Sigmoid colon (tissue), 7 donors: ENCODE data around the gene MYO10. TPM values are rescaled to one million over a fixed set of nuclear protein-coding genes. Genes with fewer than 3 reads are reported as not detected.

Source experiments
- DNase-seq: peaks from one replicate; pipeline ENCODE4 v3.0.0-alpha.2; 2019
- H3K27ac ChIP-seq, 4 donors: fragments of 200-600 bp; sonication (generic); one replicate each; pipeline ENCODE4 v1.5.1; 2016 to 2019; ENCODE audit warnings: mild to moderate bottlenecking in 1 of 4
- H3K27me3 ChIP-seq, 3 donors: fragments of 200-600 bp; sonication (generic); one replicate each; pipeline ENCODE4 v1.5.1; 2019; ENCODE audit warnings: mild to moderate bottlenecking in 1 of 3
- H3K36me3 ChIP-seq, 4 donors: fragments of 200-600 bp; sonication (generic); one replicate each; pipeline ENCODE4 v1.5.1; 2016 to 2019
- H3K4me1 ChIP-seq, 4 donors: fragments of 200-600 bp; sonication (generic); one replicate each; pipeline ENCODE4 v1.5.1; 2017 to 2019
- H3K4me3 ChIP-seq, 4 donors: fragments of 200-600 bp; sonication (generic); one replicate each; pipeline ENCODE4 v1.5.1; 2017 to 2019; ENCODE audit warnings: mild to moderate bottlenecking in 2 of 4, moderate library complexity in 1 of 4
- H3K9me3 ChIP-seq, 4 donors: fragments of 200-600 bp in 3 of 4; sonication (generic) in 3 of 4; one replicate each; pipeline versions ENCODE4 v1.5.1 to v1.6.1; 2013 to 2019
- CTCF ChIP-seq, 4 experiments: fragments of 450-650 bp in 3 of 4; fragments of 200-600 bp in 1 of 4; IDR thresholded peaks; one replicate each; pipeline ENCODE4 v1.5.1; 2016 to 2019; ENCODE audit warnings: antibody characterized with exemption in 4 of 4, mild to moderate bottlenecking in 3 of 4, moderate library complexity in 2 of 4
- EP300 ChIP-seq, 4 donors: sonication (generic); formaldehyde crosslinking; IDR thresholded peaks; one replicate each; pipeline ENCODE4 v1.6.1; 2017; ENCODE audit warnings: antibody characterized with exemption in 4 of 4
- POLR2A ChIP-seq, 2 donors: fragments of 450-650 bp; IDR thresholded peaks; one replicate each; pipeline ENCODE4 v1.6.1; 2016; ENCODE audit warnings: antibody characterized with exemption in 2 of 2, mild to moderate bottlenecking in 2 of 2, moderate library complexity in 2 of 2
- POLR2AphosphoS5 ChIP-seq, 4 donors: sonication (generic); formaldehyde crosslinking; IDR thresholded peaks; one replicate each; pipeline ENCODE4 v1.6.1; 2017; ENCODE audit warnings: antibody characterized with exemption in 4 of 4
- WGBS, 2 donors: extraction: QIAGEN DNeasy Blood & Tissue Kit; methylation state at CpG; one replicate each; pipeline ENCODE4 v1.1.7; 2013; 5-methylcytosine and 5-hydroxymethylcytosine counted together
- intact Hi-C: fragments of 100-400 bp; cut with DNase I; formaldehyde crosslinking; loops from one replicate; pipeline ENCODE4 v1.15.1; 2023
- polyA plus RNA-seq, 3 donors: library from polyadenylated mRNA; stranded (reverse); fragments of 200-250 nt; gene quantifications; one replicate each; pipeline ENCODE4 v1.2.3, GENCODE V29; 2013
- total RNA-seq, 4 donors: library from RNA; depleted of rRNA; stranded (reverse); fragments of >200 nt; gene quantifications; one replicate each; pipeline ENCODE4 v1.1.0, GENCODE V29; 2016
- donor health status: healthy with polysubstance abuse.
- donor health status: Bipolar disorder and iron deficiency.
- donor health status: healthy.

The MYO10 gene
- total and polyA plus RNA-seq, 7 donors: 3.9 to 20.3 (median 8.3) TPM

- intact Hi-C loops: no loop called here
- H3K4me3 ChIP-seq: no peak overlapping the region
- 78 to 86% methylated on average over 6 of the region's 6 CpGs for WGBS, 2 donors
- peaks cover 0 to 7% (median 3%) of the 10 kb centered on the region in 4 donors for H3K9me3 ChIP-seq
- H3K27ac ChIP-seq: no peak overlapping the region
- H3K27me3 ChIP-seq: no peaks in the 10 kb centered on the region
- peaks cover 0 to 12% (median 0%) of the 10 kb centered on the region in 4 donors for H3K4me1 ChIP-seq
- no peak for DNase-seq
- no peak for TF ChIP-seq EP300 (IDR thresholded peaks at IDR 0.05)
- no peak for TF ChIP-seq POLR2AphosphoS5 (IDR thresholded peaks at IDR 0.05)
- TF ChIP-seq POLR2A (IDR thresholded peaks at IDR 0.05): no peak
- no peak for TF ChIP-seq CTCF (IDR thresholded peaks at IDR 0.05)
- no peaks in the 10 kb centered on the region for H3K36me3 ChIP-seq
These were observed 77.9 kb downstream of the MYO10 start for GRCh38 chr5:16858151-16858550.

- peaks cover 0 to 12% (median 0%) of the 10 kb centered on the region in 4 donors for H3K4me1 ChIP-seq
- H3K27me3 ChIP-seq: no peaks in the 10 kb centered on the region
- no peak overlapping the region for H3K27ac ChIP-seq
- H3K4me3 ChIP-seq: no peak overlapping the region
- no peak for TF ChIP-seq POLR2A (IDR thresholded peaks at IDR 0.05)
- no peak for TF ChIP-seq POLR2AphosphoS5 (IDR thresholded peaks at IDR 0.05)
- no peak for TF ChIP-seq CTCF (IDR thresholded peaks at IDR 0.05)
- no peak for TF ChIP-seq EP300 (IDR thresholded peaks at IDR 0.05)
- peaks cover 0 to 7% (median 3%) of the 10 kb centered on the region in 4 donors for H3K9me3 ChIP-seq
- 79 to 90% methylated on average over 4 of the region's 4 CpGs for WGBS, 2 donors
- no peak for DNase-seq
- no peaks in the 10 kb centered on the region for H3K36me3 ChIP-seq
- intact Hi-C loops: no loop called here
These were observed 78.5 kb downstream of the MYO10 start for GRCh38 chr5:16857635-16858034.

DNA sequence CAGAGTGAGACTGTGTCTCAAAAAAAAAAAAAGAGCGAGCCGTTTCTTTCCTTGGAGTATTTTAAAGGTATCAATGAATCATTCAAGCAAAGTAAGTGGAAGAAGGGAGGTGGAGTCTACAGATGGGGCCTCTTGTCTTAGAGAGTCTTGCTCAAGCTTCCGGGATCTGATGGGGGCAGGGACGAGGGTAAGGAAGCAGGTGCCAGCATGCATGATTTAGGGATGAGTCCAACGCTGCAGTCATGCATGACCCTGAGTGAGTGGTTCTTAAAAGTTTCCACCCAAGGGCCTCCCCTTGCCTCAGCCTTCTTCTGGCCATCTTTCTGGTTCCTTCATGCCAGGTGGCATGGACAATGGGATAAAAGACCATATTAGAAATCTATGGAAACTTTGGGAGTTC lies 79.6 kb downstream of the MYO10 start:
- Histone ChIP-seq H3K27ac (no peak overlapping the region), H3K27me3 (no peaks in the 10 kb centered on the region)

DNA sequence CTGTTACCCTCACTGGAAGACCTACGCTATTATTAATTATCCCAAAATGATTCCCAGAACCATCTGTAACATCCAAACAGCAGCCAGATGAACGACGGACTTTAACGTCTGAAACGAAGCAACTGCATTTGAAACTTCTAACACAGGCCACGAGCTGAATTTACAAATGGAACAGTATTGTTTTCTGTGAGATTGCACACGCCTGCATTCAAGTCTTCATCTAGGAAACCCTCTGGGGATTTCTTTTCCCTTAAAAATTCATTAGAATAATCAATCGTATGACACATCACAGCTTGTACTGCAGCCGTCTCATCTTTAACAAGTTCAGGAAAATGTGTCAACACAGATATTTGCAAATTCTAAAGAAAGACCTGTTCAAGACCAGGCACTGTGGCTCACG lies 80.2 kb downstream of the MYO10 start:
- TF ChIP-seq EP300 (IDR thresholded peaks at IDR 0.05): no peak
- no peak for TF ChIP-seq CTCF (IDR thresholded peaks at IDR 0.05)
- TF ChIP-seq POLR2A (IDR thresholded peaks at IDR 0.05): no peak
- no peak for TF ChIP-seq POLR2AphosphoS5 (IDR thresholded peaks at IDR 0.05)
- Histone ChIP-seq H3K27ac (peak overlapping the region in 1 of 4 donors; percentile 3), H3K4me1 (peaks cover 0 to 12% (median 0%) of the 10 kb centered on the region in 4 donors), H3K27me3 (no peaks in the 10 kb centered on the region), H3K4me3 (no peak overlapping the region), H3K9me3 (peaks cover 0 to 7% (median 3%) of the 10 kb centered on the region in 4 donors), H3K36me3 (no peaks in the 10 kb centered on the region)
- DNase-seq: no peak
- WGBS, 2 donors: 84 to 86% methylated on average over 10 of the region's 10 CpGs
- intact Hi-C loops: no loop called here

More for the DNA sequence above, 79.6 kb downstream of the MYO10 start:
- TF ChIP-seq POLR2A (IDR thresholded peaks at IDR 0.05) (no peak), POLR2AphosphoS5 (IDR thresholded peaks at IDR 0.05) (no peak), CTCF (IDR thresholded peaks at IDR 0.05) (no peak), EP300 (IDR thresholded peaks at IDR 0.05) (no peak)
- no peak for DNase-seq
- Histone ChIP-seq H3K9me3 (peaks cover 0 to 7% (median 3%) of the 10 kb centered on the region in 4 donors), H3K4me3 (no peak overlapping the region), H3K36me3 (no peaks in the 10 kb centered on the region), H3K4me1 (peaks cover 0 to 12% (median 0%) of the 10 kb centered on the region in 4 donors)
- WGBS, 2 donors: 82 to 86% methylated on average over 5 of the region's 5 CpGs
- intact Hi-C loops: no loop called here

- WGBS, 2 donors: 55 to 71% methylated on average over 5 of the region's 5 CpGs
- no peaks in the 10 kb centered on the region for H3K27me3 ChIP-seq
- DNase-seq: no peak
- intact Hi-C loops: no loop called here
- TF ChIP-seq POLR2A (IDR thresholded peaks at IDR 0.05): no peak
- no peak for TF ChIP-seq EP300 (IDR thresholded peaks at IDR 0.05)
- no peak for TF ChIP-seq CTCF (IDR thresholded peaks at IDR 0.05)
- no peak for TF ChIP-seq POLR2AphosphoS5 (IDR thresholded peaks at IDR 0.05)
- H3K27ac ChIP-seq: peak overlapping the region in 1 of 4 donors; percentile 3
- peaks cover 0 to 12% (median 0%) of the 10 kb centered on the region in 4 donors for H3K4me1 ChIP-seq
- H3K4me3 ChIP-seq: no peak overlapping the region
- H3K9me3 ChIP-seq: peaks cover 0 to 7% (median 3%) of the 10 kb centered on the region in 4 donors
- no peaks in the 10 kb centered on the region for H3K36me3 ChIP-seq
These were observed 80.6 kb downstream of the MYO10 start for GRCh38 chr5:16855485-16855884.
